Measurements from ENCODE around the gene CHKB.
A peak's percentile ranks its signal among the peaks of the same experiment; 100 is the strongest.

The CHKB gene

DNA sequence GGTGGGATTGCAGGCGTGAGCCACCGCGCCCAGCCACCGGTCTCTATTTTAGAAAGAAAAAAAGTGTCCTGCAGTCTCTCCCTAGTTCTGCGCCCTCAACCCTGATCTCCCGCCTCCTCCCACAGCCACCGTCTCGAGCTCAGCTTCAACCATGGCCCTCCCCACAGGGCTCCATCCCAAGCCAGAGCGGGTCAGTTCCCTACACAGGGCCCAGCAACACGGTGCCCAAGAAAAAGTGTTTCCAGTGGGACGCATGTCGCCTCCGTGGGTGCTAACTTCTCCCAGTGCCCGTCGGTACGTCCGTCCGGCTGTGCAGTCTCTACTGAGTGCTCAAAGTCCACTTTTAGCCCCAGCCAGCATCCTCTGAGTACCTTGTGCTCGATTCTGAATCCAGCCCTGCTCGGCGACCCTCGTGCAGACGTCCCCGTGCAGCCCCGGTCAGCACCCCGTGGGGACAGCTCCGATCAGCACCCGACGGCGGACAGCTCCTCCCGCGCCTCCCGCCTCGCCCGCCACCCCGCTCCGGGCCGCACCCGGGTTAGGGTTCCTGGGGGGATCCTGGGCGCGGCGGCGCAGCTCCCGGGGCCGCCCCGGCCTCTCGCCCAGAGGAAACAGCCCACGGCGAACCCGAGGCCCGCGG lies 17.3 kb upstream of the CHKB start:
- peak; percentile 55 for DNase-seq (ENCODE audit: low read depth)

- no peak for DNase-seq (ENCODE audit: low read depth)
These were observed 14.4 kb upstream of the CHKB start for GRCh38 chr22:50597097-50597496.

DNA sequence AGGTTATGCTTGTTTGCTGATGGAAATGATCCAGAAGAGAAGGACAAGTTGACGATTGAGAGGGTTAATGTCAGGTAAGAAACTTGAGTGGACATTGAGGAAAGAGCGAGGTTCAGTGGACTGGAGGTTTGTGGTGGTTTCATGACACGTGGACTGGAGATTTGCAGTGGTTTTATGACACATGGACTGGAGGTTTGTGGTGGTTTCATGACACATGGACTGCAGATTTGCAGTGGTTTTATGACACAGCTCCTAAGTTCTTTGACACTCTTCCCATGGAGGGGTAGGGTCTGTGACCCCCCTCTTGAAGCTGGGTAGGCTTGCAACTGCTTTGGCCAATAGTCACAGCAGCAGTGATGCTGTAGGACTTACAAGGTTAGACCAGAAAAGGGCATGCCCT lies 12.5 kb upstream of the CHKB start:
- no peak for DNase-seq (ENCODE audit: low read depth)

GRCh38 chr22:50587407-50587806 lies 4.8 kb upstream of the CHKB start:
- DNase-seq (ENCODE audit: low read depth): no peak

GRCh38 chr22:50586416-50586815 lies 3.8 kb upstream of the CHKB start:
- no peak for DNase-seq (ENCODE audit: low read depth)

GRCh38 chr22:50585781-50586180 lies 3.1 kb upstream of the CHKB start:
- DNase-seq (ENCODE audit: low read depth): no peak

DNA sequence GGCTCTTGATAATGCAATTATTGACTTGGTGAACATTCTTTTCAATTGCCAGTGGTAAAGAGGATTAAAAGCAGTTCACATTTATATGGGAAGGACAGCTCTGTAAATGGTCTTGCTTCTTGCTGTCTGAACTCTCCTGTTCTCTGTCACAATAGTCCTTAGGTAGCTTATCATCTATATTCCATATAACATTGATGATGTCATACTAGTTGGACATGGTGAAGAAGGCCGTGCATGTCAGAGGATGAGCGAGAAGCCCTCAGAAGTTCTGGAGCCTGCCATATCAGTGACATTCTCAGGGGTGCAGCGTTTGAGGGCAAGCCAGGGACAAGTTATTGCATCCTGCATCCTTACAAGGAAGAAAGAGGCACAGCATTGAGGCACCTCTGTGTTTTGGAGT lies 2.6 kb upstream of the CHKB start:
- DNase-seq (ENCODE audit: low read depth): no peak

GRCh38 chr22:50584106-50585096 lies 1.8 kb upstream of the CHKB start:
- DNase-seq (ENCODE audit: low read depth): no peak

DNA sequence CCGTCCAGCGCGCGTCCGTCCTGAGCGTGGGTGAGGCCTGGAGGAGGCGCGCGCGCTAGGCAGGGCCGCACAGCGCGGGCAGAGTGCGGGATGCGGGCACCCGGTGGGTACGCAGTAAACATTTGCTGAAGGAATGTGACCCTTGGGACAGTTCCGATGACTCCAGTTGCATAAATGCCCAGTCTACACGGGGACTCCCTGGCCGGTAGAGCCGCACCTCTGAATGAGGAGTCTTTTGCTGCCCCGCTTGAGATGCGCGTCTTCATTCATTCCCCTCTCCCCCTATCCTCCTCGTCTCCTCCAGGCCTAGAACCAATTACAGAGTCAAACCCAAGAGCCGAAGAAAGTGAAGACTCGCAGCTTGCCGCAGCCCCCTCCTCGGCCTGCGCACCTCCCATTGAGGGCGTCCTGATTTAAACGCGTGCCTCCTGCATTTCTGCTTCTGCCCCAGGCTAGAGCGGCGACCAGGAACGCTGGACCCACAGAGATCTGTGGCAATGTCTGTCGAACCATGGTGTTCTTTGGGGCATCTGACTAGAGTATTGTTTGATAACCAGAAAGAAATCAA lies 729 bp upstream of the CHKB start:
- DNase-seq (ENCODE audit: low read depth): no peak

DNA sequence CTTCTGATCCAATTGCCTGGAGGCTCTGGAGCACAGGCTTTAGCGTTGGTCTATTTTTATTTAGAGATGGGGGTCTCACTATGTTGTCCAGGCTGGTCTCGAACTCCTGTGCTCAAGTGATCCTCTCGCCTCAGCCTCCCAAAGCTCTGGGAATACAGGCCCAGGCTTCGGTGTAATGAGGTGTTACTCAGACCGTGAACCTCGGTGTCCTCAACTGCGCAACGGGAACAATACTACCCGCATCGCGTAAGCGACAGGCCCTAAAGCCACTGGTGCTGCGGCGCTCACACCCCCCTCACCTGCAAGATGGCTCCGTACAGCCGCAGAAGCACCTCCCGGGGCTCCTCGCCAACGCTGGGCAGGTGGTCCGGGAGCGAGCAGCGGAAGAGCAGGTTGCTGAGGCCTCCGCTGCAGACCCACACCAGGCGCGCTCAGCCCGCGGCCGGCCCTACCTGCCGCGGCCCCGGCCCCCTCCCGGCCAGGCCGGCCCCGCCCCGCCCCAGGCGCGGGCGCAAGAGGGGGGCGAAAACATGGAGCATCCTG lies 628 bp downstream of the CHKB start:
- DNase-seq (ENCODE audit: low read depth): peak; percentile 37

GRCh38 chr22:50581031-50581949 lies 1.4 kb downstream of the CHKB start:
- no peak for DNase-seq (ENCODE audit: low read depth)

- DNase-seq (ENCODE audit: low read depth): no peak
These were observed 2.9 kb downstream of the CHKB start for GRCh38 chr22:50579752-50580151.

DNA sequence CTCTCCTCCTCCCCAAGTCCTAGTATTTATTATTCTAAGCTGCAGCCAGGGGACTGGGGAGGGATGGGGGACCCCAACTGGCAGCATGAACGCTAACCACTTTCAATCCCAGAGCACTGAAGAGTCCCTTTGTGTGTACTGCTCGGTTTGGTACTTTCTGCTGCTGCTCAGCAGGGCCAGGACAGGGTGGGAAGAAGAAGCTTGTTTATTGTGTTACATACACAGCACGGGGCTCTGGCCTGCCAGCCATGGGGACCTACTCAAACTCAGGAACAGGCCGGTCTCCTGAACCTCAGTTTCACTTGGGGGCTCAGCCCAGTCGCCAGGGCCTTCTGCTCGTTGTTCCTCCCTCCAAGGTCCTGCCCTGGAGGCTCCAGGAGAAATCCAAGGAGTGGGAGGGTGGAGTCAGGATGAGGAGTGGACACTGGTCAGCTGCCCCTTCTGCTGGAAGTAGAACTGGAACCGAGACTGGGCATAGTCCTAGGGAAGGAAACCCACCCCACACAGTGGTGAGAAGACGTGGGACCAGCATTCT lies 3.8 kb downstream of the CHKB start:
- no peak for DNase-seq (ENCODE audit: low read depth)

GRCh38 chr22:50577987-50578775 lies 4.5 kb downstream of the CHKB start, which contains the start of gene CPT1B:
TSS of gene CPT1B (minus strand) at chr22:50578427. CDS start at chr22:50577915, 512 bp downstream.
- DNase-seq (ENCODE audit: low read depth): no peak

DNA sequence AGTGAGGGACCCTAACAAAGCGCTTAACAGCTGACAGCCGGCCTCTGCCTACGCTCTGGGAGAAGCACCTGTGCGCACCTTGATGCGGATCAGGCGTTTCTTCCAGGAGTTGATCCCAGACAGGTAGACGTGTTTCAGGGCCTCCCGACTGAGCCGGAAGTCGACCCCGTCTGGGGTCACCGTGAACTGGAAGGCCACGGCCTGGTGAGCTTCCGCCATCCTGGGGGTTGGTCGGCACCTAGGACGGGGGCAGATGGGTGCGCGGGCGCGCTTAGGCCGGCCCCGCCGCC lies 5.0 kb downstream of the CHKB start:
- DNase-seq (ENCODE audit: low read depth): no peak

GRCh38 chr22:50576806-50577696 lies 5.6 kb downstream of the CHKB start:
- no peak for DNase-seq (ENCODE audit: low read depth)

DNA sequence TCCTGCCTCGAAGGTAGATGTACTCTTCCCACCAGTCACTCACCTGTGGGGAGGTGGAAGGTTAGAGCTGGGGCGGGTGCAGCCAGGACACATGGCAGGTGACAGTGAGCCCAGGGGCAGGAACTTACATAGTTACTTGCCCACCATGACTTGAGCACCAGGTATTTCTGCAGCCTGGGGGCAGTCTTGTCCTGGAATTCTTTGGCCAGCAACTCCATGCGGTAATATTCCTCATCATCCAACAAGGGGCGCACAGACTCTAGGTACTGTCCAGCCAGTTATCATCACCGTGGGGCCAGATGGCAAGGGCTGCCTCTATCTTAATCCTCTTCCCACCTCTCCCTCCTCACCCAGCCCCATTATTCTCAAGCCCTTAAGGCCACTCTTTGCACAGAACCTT lies 6.6 kb downstream of the CHKB start:
- DNase-seq (ENCODE audit: low read depth): no peak

DNA sequence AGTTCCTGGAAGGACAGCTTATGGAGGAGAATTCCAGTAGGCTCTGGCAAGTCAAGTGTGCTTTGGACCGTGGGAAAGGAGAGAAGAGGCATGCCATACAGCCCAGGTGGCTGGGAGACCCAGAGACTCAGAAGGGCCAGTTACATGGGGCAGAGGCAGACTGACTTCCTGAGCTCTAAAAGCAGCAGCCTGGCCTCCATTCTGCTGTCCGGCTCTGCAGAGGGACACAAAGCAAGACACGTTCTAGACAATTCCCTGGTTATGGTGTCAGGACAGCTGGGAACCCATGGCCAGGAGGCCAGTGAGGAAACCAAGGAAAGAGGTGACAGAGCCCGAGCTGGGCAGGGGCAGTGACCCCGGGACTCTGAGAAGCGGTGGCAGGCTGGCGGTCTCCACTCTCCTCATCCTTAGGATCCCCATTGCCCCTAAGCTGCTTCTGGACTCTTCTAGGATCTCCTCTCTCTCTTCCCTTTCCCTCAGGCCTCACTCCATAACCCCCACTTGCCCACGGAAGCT lies 7.2 kb downstream of the CHKB start:
- no peak for DNase-seq (ENCODE audit: low read depth)

DNA sequence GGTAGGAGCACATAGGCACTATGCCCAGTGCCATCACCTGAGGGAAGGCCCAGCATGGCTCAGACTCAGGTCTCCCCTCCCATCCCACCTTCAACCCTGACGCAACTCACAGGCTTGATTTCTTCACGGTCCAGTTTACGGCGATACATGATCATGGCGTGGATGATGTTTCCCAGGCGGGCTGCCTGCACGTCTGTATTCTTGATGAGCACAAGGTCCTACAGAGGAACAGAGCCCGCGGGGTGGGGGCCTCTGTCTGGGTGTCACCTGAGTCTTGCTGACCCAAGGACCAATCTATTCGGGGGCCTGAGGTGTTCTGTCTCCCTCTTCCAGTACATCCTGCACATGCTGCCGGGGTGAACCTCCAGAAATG lies 8.3 kb downstream of the CHKB start:
- no peak for DNase-seq (ENCODE audit: low read depth)
